Subcutaneous abdominal adipose tissue (tissue), 5 donors: ENCODE data around the gene INMT.
"Not testable (repeated sequence)": the region's sequence is repeated elsewhere in the genome, so short reads cannot be mapped to it uniquely, and the experiment has no call there.

Experiments
- H3K27ac ChIP-seq: one replicate; pipeline ENCODE4 v1.7.0; 2013; ENCODE audit warnings: low read depth, mild to moderate bottlenecking, inconsistent platforms, low read length, moderate library complexity
- H3K27me3 ChIP-seq, 5 donors: one replicate each; pipeline ENCODE4 v1.7.0; 2013; ENCODE audit warnings: low read length in 5 of 5, inconsistent platforms in 1 of 5; ENCODE audit not compliant: control insufficient read depth in 5 of 5, insufficient read depth in 4 of 5
- H3K36me3 ChIP-seq, 5 donors: one replicate each; pipeline ENCODE4 v1.7.0; 2013; ENCODE audit warnings: low read length in 5 of 5; ENCODE audit not compliant: control insufficient read depth in 5 of 5, insufficient read depth in 5 of 5
- H3K4me1 ChIP-seq, 5 donors: one replicate each; pipeline ENCODE4 v1.7.0; 2013; ENCODE audit warnings: low read length in 5 of 5, mild to moderate bottlenecking in 3 of 5, moderate library complexity in 1 of 5; ENCODE audit not compliant: control insufficient read depth in 5 of 5, insufficient read depth in 5 of 5
- H3K4me3 ChIP-seq, 5 donors: one replicate each; pipeline ENCODE4 v1.7.0; 2013; ENCODE audit warnings: low read length in 5 of 5, low read depth in 1 of 5
- H3K9ac ChIP-seq, 5 donors: one replicate each; pipeline ENCODE4 v1.7.0; 2013; ENCODE audit warnings: low read length in 5 of 5, mild to moderate bottlenecking in 4 of 5, moderate library complexity in 3 of 5
- H3K9me3 ChIP-seq, 5 donors: one replicate each; pipeline ENCODE4 v1.7.0; 2013; ENCODE audit warnings: low read length in 5 of 5; ENCODE audit not compliant: control insufficient read depth in 5 of 5
- donor health status: healthy.
- donor health status: healthy.
- donor health status: healthy.
- donor health status: healthy.
- donor health status: healthy.

Gene INMT

DNA sequence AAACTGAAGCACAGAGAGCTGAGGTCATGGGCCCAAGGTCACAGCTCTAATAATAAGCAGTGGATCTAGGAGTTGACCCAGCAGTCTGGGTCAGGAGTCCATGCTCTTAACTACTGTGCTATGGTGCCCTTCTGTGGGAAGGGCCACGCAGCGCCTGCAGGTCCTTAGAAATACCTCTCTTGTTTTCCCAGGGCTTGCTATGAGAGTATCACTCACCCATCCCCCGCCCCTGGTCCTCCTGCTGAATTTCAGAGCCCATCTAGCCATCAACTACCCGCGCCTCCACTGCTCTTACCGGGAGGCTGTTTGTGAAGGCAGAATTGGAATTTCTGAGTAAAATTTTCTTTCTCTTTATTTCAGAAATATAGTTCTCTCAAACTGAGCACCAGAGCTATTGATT lies 42.4 kb upstream of the INMT start:
- H3K9ac ChIP-seq: no peak overlapping the region
- H3K36me3 ChIP-seq: no peaks in the 10 kb centered on the region
- no peak overlapping the region for H3K4me3 ChIP-seq
- no peaks in the 10 kb centered on the region for H3K9me3 ChIP-seq
- H3K4me1 ChIP-seq: peaks cover 0 to 22% (median 13%) of the 10 kb centered on the region in 5 donors
- peaks cover 0 to 11% (median 0%) of the 10 kb centered on the region in 5 donors for H3K27me3 ChIP-seq
- no peak overlapping the region for H3K27ac ChIP-seq

DNA sequence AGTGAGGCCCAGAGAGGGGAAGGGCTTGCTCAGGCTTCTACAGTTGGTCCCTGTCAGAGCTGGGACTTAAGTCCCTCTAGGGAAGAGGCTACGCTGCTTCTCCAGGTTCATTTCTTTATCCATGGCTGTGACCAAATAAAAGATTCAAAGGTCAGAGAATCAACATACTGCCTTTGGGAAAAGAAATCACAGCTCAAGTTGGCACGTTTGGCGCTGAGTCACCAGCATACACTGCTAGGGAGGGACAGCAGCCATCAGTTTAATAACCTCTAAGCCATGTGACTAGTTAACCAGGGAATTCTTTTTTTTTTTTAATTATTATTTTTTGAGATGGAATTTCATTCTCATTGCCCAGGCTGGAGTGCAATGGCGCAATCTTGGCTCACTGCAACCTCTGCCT lies 41.3 kb upstream of the INMT start:
- no peak overlapping the region for H3K4me3 ChIP-seq
- no peak overlapping the region for H3K9ac ChIP-seq
- peaks cover 0 to 6% (median 0%) of the 10 kb centered on the region in 5 donors for H3K9me3 ChIP-seq
- no peak overlapping the region for H3K27ac ChIP-seq
- no peaks in the 10 kb centered on the region for H3K36me3 ChIP-seq
- H3K4me1 ChIP-seq: peaks cover 0 to 22% (median 13%) of the 10 kb centered on the region in 5 donors
- peaks cover 0 to 11% (median 0%) of the 10 kb centered on the region in 5 donors for H3K27me3 ChIP-seq

DNA sequence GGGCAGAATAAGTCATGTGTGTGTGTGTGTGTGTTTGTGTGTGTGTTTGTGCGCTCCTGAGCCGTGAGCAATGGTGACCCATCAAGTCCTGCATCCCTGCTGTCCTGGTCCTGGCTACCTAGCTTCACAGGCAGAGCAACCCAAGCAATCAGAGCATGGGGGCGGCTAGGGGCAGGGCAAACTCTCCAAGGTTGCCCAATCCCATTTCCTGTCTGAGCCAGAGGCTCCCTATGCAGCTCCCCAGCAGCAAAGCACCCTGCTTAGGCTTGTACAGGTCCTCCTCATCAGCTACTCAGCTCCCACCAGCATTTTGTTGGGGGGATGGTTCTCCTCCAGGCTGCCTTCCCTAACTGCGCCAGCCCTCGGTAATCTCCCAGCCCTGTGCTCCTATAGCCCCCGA lies 38.5 kb upstream of the INMT start:
- Histone ChIP-seq H3K27ac (no peak overlapping the region), H3K27me3 (peaks cover 0 to 5% (median 0%) of the 10 kb centered on the region in 5 donors), H3K4me1 (peaks cover 0 to 9% (median 6%) of the 10 kb centered on the region in 5 donors), H3K9ac (no peak overlapping the region), H3K4me3 (no peak overlapping the region), H3K9me3 (peaks cover 0 to 14% (median 12%) of the 10 kb centered on the region in 5 donors), H3K36me3 (no peaks in the 10 kb centered on the region)

DNA sequence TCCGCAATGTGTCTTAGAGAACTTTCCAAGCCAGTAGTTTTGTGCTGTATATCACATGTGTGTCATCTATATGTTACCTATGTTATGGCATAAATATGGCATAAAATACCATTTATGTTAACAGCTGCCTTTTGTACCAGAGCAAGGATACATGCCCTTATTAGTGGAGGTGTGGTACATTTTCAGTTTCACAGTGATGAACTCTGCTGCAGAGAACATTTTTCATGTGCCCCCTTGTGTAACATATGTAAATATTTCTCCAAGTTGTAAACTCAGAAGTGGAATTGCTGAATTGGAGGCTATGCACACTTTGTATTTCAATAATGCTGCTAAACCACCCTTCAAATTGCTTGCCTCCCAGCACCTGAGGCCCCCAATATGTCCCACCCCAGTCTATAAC lies 37.8 kb upstream of the INMT start:
- no peak overlapping the region for H3K27ac ChIP-seq
- H3K9me3 ChIP-seq: peaks cover 0 to 16% (median 14%) of the 10 kb centered on the region in 5 donors
- no peak overlapping the region for H3K9ac ChIP-seq
- no peaks in the 10 kb centered on the region for H3K36me3 ChIP-seq
- no peak overlapping the region for H3K4me3 ChIP-seq
- peaks cover 0 to under 1% (median 0%) of the 10 kb centered on the region in 5 donors for H3K27me3 ChIP-seq
- H3K4me1 ChIP-seq: peaks cover 0 to 7% (median 4%) of the 10 kb centered on the region in 5 donors

DNA sequence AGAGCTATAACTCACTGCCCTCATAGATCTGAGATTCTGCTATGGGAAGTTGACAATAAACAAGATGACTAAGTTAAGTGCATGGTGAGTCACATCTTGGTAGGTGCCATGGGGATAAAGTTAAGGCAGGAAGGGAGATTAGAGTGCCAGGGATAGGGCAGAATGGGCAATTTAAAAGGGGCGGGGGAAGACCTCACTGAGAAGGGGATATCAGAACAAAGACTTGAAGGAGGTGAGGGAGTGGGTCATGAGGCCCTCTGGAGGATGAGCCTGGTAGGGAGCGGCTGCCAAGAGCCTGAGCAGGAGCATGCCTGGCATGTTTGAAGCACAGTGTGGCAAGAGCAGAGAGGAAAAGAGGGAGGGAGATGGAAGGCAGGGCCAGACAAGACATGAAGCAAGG lies 34.8 kb upstream of the INMT start:
- Histone ChIP-seq H3K27me3 (no peaks in the 10 kb centered on the region), H3K9ac (no peak overlapping the region)

DNA sequence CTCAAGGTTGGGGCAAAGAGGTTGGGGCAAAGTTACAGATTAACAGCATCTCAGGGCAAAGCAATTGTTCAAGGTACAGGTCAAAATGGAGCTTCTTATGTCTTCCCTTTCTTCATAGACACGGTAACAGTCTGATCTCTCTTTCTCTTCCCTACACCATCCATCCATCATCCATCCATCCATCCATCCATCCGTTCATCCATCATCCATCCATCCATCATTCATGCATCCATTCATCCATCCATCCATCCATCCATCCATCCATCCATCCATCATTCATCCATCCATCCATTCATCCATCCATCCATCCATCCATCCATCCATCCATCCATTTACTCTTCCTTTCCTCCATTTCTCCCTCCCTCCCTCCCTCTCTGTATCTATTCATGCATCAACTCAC lies 32.5 kb upstream of the INMT start:
- not testable (repeated sequence) for H3K4me3 ChIP-seq, H3K27ac ChIP-seq, H3K27me3 ChIP-seq, H3K4me1 ChIP-seq, H3K36me3 ChIP-seq, H3K9ac ChIP-seq
- H3K9me3 ChIP-seq: peaks cover 0 to 33% (median 19%) of the 10 kb centered on the region in 5 donors

More for the DNA sequence above, 34.8 kb upstream of the INMT start:
- Histone ChIP-seq H3K27ac (no peak overlapping the region), H3K36me3 (no peaks in the 10 kb centered on the region), H3K4me3 (no peak overlapping the region), H3K9me3 (peaks cover 0 to 33% (median 19%) of the 10 kb centered on the region in 5 donors), H3K4me1 (no peaks in the 10 kb centered on the region)

DNA sequence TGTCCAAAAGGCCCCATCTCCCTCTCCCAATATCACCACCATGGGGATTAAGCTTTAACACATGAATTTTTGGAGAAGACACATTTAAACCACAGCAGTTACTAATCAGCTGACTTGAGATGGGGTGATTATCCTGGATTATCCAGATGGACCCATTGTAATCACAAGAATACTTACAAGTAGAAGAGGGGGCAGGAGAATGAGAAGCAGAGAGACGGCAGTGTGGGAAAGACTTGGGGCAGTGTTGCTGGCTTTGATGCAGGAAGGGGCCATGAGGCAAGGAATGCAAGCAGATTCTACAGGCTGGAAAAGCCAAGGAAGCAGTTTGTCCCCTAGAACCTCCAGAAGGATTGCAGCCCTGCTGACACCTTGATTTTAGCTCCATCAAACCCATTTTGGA lies 30.7 kb upstream of the INMT start:
- Histone ChIP-seq H3K4me3 (no peak overlapping the region), H3K9me3 (peaks cover 0 to 33% (median 17%) of the 10 kb centered on the region in 5 donors), H3K9ac (no peak overlapping the region), H3K27me3 (no peaks in the 10 kb centered on the region), H3K27ac (no peak overlapping the region), H3K36me3 (no peaks in the 10 kb centered on the region), H3K4me1 (no peaks in the 10 kb centered on the region)

DNA sequence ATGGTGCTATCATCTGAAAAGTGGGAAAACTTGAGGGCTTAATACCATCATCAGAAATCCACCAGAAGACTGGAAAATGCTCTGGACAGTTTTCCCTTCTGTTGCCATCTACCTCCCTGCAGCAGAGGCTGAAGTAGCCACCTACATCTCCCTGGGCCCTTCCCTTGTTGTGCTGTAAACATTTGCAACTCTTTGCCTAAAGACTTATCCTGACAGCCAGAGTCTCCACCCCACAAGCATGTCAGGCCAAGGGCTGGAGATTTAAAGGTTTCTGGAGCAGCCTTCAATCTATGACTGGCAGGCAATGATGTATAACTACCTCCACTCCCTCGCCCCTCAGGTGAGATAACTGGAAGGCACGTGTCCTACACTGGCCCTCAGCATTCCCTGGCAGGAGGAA lies 29.7 kb upstream of the INMT start:
- Histone ChIP-seq H3K4me1 (no peaks in the 10 kb centered on the region), H3K4me3 (no peak overlapping the region), H3K36me3 (no peaks in the 10 kb centered on the region), H3K27ac (no peak overlapping the region), H3K9ac (no peak overlapping the region), H3K27me3 (no peaks in the 10 kb centered on the region), H3K9me3 (peaks cover 0 to 29% (median 15%) of the 10 kb centered on the region in 5 donors)

DNA sequence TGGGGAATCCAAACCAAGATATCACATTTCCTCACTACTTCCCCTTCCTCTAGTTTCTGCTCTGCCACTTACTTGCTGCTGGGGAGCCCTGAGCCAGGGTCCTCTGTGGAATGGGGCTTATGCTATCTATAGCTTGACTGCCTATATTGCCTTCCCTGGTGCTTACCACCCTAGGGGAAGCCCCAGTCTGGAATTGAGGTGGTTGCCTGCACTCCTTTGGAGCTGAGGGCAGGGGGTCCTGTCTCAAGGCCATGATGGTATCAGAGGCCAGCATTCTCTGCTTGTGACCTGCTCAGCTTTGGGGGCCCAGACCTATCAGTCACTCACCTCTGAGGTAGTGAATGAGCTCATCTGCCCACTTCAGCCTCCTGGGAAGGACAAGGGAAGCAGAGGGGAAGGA lies 29.3 kb upstream of the INMT start:
- Histone ChIP-seq H3K27ac (no peak overlapping the region), H3K36me3 (no peaks in the 10 kb centered on the region), H3K27me3 (no peaks in the 10 kb centered on the region), H3K9ac (no peak overlapping the region), H3K9me3 (peaks cover 0 to 26% (median 13%) of the 10 kb centered on the region in 5 donors), H3K4me1 (no peaks in the 10 kb centered on the region), H3K4me3 (no peak overlapping the region)

DNA sequence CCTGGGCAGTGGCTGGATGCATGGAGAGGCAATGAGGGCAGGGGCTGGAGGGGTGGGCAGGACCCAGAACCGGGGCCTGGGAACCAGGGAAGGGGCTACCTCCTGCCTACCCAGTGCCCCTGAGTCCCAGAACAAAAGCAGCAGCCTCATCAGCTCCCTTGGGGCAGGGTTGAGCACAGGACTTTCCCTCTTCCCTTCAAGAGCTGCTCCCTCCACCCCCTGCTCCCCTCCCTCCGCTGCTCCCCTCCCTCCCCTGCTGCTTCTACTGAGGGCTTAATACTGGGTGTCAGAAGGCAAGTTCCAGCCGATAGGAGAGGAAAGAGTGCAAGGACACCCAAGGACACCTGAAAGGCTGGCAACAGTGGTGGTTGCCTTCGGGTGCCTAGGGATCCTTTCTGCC lies 28.2 kb upstream of the INMT start:
- Histone ChIP-seq H3K9ac (no peak overlapping the region), H3K36me3 (no peaks in the 10 kb centered on the region), H3K4me3 (no peak overlapping the region), H3K27me3 (no peaks in the 10 kb centered on the region), H3K27ac (no peak overlapping the region), H3K4me1 (no peaks in the 10 kb centered on the region), H3K9me3 (peaks cover 0 to 19% (median 5%) of the 10 kb centered on the region in 5 donors)
